Vagina (tissue), 2 donors: ENCODE measurements around the gene UQCRHL.
"Not testable (repeated sequence)": the region's sequence is repeated elsewhere in the genome, so short reads cannot be mapped to it uniquely, and the experiment has no call there.

Source experiments
- POLR2A ChIP-seq, 2 donors: fragments of 450-650 bp; IDR thresholded peaks; one replicate each; pipeline ENCODE4 v1.6.1; 2017; ENCODE audit warnings: antibody characterized with exemption in 2 of 2, mild to moderate bottlenecking in 2 of 2, moderate library complexity in 2 of 2
- TF ChIP-seq, protein P1 (sequence below), 3 experiments: fragments of 450-650 bp in 2 of 3; fragments of 200-600 bp in 1 of 3; sonication (generic) in 1 of 3; IDR thresholded peaks; one replicate each; pipeline ENCODE4 v1.5.1; 2017 to 2019; ENCODE audit warnings: antibody characterized with exemption in 3 of 3, mild to moderate bottlenecking in 2 of 3, moderate library complexity in 2 of 3

DNA sequence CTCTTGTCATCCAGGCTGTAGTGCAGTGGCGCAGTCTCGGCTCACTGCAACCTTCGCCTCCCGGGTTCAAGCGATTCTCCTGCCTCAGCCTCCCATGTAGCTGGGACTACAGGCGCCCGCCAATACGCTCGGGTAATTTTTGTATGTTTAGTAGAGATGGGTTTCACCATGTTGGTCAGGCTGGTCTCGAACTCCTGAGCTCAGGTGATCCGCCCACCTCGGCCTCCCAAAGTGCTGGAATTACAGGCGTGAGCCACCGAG, 29.0 kb upstream of the UQCRHL start:
- TF ChIP-seq, protein P1, sequence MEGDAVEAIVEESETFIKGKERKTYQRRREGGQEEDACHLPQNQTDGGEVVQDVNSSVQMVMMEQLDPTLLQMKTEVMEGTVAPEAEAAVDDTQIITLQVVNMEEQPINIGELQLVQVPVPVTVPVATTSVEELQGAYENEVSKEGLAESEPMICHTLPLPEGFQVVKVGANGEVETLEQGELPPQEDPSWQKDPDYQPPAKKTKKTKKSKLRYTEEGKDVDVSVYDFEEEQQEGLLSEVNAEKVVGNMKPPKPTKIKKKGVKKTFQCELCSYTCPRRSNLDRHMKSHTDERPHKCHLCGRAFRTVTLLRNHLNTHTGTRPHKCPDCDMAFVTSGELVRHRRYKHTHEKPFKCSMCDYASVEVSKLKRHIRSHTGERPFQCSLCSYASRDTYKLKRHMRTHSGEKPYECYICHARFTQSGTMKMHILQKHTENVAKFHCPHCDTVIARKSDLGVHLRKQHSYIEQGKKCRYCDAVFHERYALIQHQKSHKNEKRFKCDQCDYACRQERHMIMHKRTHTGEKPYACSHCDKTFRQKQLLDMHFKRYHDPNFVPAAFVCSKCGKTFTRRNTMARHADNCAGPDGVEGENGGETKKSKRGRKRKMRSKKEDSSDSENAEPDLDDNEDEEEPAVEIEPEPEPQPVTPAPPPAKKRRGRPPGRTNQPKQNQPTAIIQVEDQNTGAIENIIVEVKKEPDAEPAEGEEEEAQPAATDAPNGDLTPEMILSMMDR (IDR thresholded peaks at IDR 0.05), result not testable (repeated sequence)
- not testable (repeated sequence) for TF ChIP-seq POLR2A (IDR thresholded peaks at IDR 0.05)
